Naive B cell (primary cell): Measurements from ENCODE around the gene TIGD7. TPM values are rescaled to one million over a fixed set of nuclear protein-coding genes. Genes with fewer than 3 reads are reported as not detected.

Experiments used
- ATAC-seq, 2 donors: fragments of 150-1000 bp; cut with Tn5 transposase; 2 replicates each; pipeline ENCODE4 v1.10.0; 2021; ENCODE audit warnings: low read depth in 2 of 2, mild to moderate bottlenecking in 2 of 2, moderate library complexity in 2 of 2
- DNase-seq: peaks from one replicate; pipeline ENCODE4 v3.0.0; 2022
- H3K27ac Mint-ChIP-seq, 6 donors: one replicate each; pipeline ENCODE4 v1.8.0; 2020 to 2022; ENCODE audit warnings: mild to moderate bottlenecking in 6 of 6, mixed read lengths in 6 of 6, moderate library complexity in 5 of 6, inconsistent platforms in 2 of 6
- H3K27me3 Mint-ChIP-seq, 3 donors: one replicate each; pipeline ENCODE4 v1.8.0; 2021 to 2022; ENCODE audit warnings: mixed read lengths in 3 of 3, mild to moderate bottlenecking in 1 of 3
- H3K36me3 Mint-ChIP-seq, 2 donors: one replicate each; pipeline ENCODE4 v1.8.0; 2020 to 2022; ENCODE audit warnings: mixed read lengths in 2 of 2, inconsistent platforms in 1 of 2, mild to moderate bottlenecking in 1 of 2
- H3K4me1 Mint-ChIP-seq, 3 donors: one replicate each; pipeline ENCODE4 v1.8.0; 2020 to 2022; ENCODE audit warnings: mixed read lengths in 3 of 3, inconsistent platforms in 1 of 3, mild to moderate bottlenecking in 1 of 3, moderate library complexity in 1 of 3
- H3K4me3 Mint-ChIP-seq, 8 donors: one replicate each; pipeline ENCODE4 v1.8.0; 2020 to 2022; ENCODE audit warnings: mild to moderate bottlenecking in 8 of 8, mixed read lengths in 8 of 8, moderate library complexity in 8 of 8, inconsistent platforms in 2 of 8
- H3K9me3 Mint-ChIP-seq, 7 donors: one replicate each; pipeline ENCODE4 v1.8.0; 2020 to 2022; ENCODE audit warnings: mixed read lengths in 7 of 7, mild to moderate bottlenecking in 5 of 7, inconsistent platforms in 2 of 7, moderate library complexity in 1 of 7
- polyA plus RNA-seq, 6 donors: library from polyadenylated mRNA; unstranded; fragments of 300-500 nt; fragmentation: Illumina TruSeq; gene quantifications; one replicate each; pipeline ENCODE4 v1.2.3, GENCODE V29; 2021; ENCODE audit warnings: low read depth in 6 of 6

The TIGD7 gene
- polyA plus RNA-seq, 6 donors from 2014 or later = 0.52 to 9.7 (median 6.0) TPM

DNA sequence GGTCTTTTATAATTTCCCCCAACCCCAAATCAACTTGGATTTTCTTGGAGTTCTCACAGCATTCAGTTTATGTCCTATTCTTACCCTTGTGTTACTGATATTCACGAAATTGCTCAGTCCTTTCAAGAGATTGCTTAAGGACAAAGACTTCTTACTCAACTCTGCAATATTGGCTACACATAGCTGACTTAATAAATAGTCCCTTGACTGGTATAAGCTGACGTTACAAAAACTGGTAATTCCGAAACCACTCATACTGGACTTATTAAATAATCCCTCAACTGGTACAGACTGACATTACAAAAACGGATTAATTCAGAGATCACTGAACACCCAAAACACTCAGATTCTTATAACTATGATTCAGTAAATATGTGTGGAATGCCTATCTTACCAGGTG, 860 bp downstream of the TIGD7 start:
- ATAC-seq (no peak), DNase-seq (no peak)
- Mint-ChIP-seq H3K9me3 (peaks cover 0 to 19% (median 13%) of the 10 kb centered on the region in 7 donors), H3K27ac (peak overlapping the region; percentile 65 to 94 (median 86)), H3K4me3 (peak overlapping the region; percentile 78 to 93 (median 88)), H3K36me3 (peaks cover 26 to 29% of the 10 kb centered on the region in 2 donors), H3K4me1 (peaks cover 7 to 34% (median 19%) of the 10 kb centered on the region in 3 donors), H3K27me3 (no peaks in the 10 kb centered on the region)

- ATAC-seq = no peak
- Mint-ChIP-seq H3K36me3 (peaks cover 48 to 57% of the 10 kb centered on the region in 2 donors), H3K27ac (peak overlapping the region in 3 of 6 donors; percentile 3 to 70 (median 49)), H3K4me1 (peaks cover 16 to 28% (median 25%) of the 10 kb centered on the region in 3 donors), H3K9me3 (peaks cover 10 to 49% (median 36%) of the 10 kb centered on the region in 7 donors), H3K27me3 (no peaks in the 10 kb centered on the region), H3K4me3 (peak overlapping the region in 1 of 8 donors; percentile 32)
- no peak for DNase-seq
Measured at GRCh38 chr16:3295783-3296182, 9.4 kb downstream of the TIGD7 start.

DNA sequence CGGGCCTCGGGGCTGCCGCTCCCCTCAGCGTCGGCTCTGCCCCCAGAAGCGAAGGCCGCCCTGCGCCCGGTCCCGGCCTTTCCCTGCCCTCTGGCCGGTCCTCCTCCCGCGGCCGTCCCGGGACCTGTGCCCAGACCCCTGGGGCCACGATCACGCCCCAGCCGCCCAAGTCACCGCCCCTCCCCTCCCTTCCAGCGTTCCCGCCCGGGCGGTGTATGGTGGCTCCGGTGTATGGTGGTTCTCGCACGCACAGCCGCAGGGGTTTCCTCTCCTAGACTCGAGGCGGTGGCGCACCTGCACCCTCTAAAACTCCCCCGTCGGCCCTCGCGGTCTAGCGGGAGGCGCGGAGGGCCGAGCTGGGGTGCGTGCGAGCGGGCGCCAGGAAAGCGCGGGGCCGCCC, 10.0 kb downstream of the TIGD7 start:
- Mint-ChIP-seq H3K36me3 (peaks cover 42 to 57% of the 10 kb centered on the region in 2 donors), H3K27me3 (no peaks in the 10 kb centered on the region), H3K4me3 (no peak overlapping the region), H3K9me3 (peaks cover 10 to 55% (median 42%) of the 10 kb centered on the region in 7 donors), H3K27ac (no peak overlapping the region), H3K4me1 (peaks cover 16 to 28% (median 25%) of the 10 kb centered on the region in 3 donors)
- ATAC-seq = no peak
- no peak for DNase-seq

DNA sequence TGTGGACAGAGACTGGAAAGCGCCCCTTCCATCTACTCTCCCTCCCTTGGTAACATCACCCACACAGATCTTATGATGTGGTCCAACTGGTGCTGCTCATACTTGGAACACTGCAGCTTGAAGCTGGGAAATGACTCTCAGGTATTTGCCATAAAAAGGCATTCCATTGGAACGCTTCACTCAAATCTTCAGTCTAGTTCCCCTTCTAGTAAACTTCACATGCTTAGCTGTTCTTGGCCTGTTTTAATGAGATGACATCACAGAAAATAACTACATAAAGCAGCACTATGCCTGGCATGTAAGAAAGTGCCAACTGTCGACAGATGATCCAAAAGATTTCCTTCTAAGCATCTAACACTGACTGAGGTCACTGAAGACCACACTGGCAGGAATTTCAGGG, 12.6 kb downstream of the TIGD7 start:
- DNase-seq (no peak), ATAC-seq (no peak)
- peak overlapping the region in 1 of 6 donors; percentile 49 for H3K27ac Mint-ChIP-seq
- H3K4me1 Mint-ChIP-seq = peaks cover 16 to 28% (median 22%) of the 10 kb centered on the region in 3 donors
- H3K36me3 Mint-ChIP-seq = peaks cover 31 to 57% of the 10 kb centered on the region in 2 donors
- H3K27me3 Mint-ChIP-seq = no peaks in the 10 kb centered on the region
- peaks cover 5 to 63% (median 46%) of the 10 kb centered on the region in 7 donors for H3K9me3 Mint-ChIP-seq
- peak overlapping the region in 1 of 8 donors; percentile 30 for H3K4me3 Mint-ChIP-seq

- Mint-ChIP-seq H3K27me3 (no peaks in the 10 kb centered on the region), H3K4me3 (peak overlapping the region in 2 of 8 donors; percentile 30 to 35), H3K4me1 (peaks cover 14 to 44% (median 23%) of the 10 kb centered on the region in 3 donors), H3K36me3 (peaks cover 30 to 45% of the 10 kb centered on the region in 2 donors), H3K27ac (peak overlapping the region in 1 of 6 donors; percentile 70), H3K9me3 (peaks cover 5 to 55% (median 36%) of the 10 kb centered on the region in 7 donors)
- DNase-seq (no peak), ATAC-seq (no peak)
Measured at GRCh38 chr16:3289998-3290673, 15.1 kb downstream of the TIGD7 start.

DNA sequence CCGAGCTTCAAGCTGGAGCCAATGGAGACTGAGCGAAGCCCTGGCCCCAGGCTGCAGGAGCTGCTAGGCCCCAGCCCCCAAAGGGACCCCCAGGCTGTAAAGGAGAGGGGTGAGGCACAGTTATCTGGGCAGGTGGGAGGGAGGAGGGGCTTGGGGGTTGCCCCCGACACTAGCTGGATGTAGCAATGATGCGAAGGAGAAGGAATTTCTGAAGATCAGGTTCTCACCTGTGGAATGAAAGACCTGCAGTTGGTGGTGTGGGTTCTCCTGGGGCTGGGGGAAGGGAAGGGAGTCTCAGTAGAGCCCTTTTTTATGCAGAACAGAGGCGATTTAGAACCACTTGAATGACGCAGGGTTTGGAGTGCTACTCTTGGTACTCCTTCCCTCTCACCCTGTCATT, 20.1 kb downstream of the TIGD7 start:
- Mint-ChIP-seq H3K27me3 (no peaks in the 10 kb centered on the region), H3K4me1 (peaks cover 29 to 43% (median 32%) of the 10 kb centered on the region in 3 donors), H3K4me3 (peak overlapping the region in 6 of 8 donors; percentile 88 to 98 (median 94)), H3K27ac (peak overlapping the region in 1 of 6 donors; percentile 30), H3K9me3 (peaks cover 0 to 23% (median 10%) of the 10 kb centered on the region in 7 donors), H3K36me3 (peaks cover 10 to 14% of the 10 kb centered on the region in 2 donors)
- DNase-seq (no peak), ATAC-seq (no peak)

- DNase-seq (no peak), ATAC-seq (no peak)
- Mint-ChIP-seq H3K27me3 (no peaks in the 10 kb centered on the region), H3K27ac (peak overlapping the region; percentile 97 to 99 (median 99)), H3K4me3 (peak overlapping the region; percentile 88 to 98 (median 96)), H3K36me3 (peaks cover 4 to 7% of the 10 kb centered on the region in 2 donors), H3K9me3 (peaks cover 0 to 11% (median 0%) of the 10 kb centered on the region in 7 donors), H3K4me1 (peaks cover 29 to 43% (median 32%) of the 10 kb centered on the region in 3 donors)
Measured at GRCh38 chr16:3283543-3284447, 21.4 kb downstream of the TIGD7 start.

DNA sequence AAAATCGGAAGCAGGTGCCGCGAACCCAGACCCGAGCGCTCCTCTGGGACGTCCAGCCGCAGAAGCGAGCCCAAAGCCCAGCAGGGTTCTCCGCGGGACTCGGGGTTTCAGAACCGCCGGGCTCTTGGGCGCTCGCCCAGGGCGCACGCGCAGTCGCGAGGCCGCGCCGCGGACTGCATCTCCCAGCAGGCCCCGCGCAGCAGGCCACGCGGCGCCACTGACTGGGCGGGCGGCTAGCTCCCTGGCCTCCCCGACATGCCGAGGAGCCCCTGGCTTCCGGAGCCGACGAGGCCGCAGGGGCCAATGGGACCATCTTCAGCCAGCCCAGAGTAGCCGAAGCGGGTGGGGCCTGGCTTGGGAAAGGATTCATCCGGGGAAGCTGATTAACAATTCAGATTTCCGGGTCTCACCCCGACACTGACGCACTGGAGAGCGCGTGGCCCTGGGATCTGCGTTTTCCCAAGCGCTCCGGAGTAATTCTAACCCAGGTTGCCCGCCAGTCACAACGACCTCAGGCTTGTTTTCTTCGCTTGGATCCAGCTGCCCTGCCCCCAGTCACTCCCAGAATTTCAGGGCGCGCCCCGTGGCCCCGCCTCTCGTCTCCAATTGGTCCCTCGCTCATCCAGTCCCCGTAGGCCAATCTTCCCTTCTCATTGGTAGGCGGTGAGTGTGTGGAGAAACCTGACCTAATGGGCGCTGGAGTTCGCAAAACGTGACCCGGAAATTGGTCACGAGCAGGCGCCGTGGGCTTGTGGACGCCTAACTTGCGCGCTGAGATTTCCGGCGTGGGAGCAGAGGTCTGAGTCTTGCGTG, 22.3 kb downstream of the TIGD7 start, which contains the start of gene ZNF263:
Gene ZNF263 (plus strand): TSS at position 762 of the 813 bp plus-strand sequence. CDS start 328 bp downstream, outside the sequence.
- Mint-ChIP-seq H3K27ac (peak within 1 kb of the TSS; percentile 97 to 99 (median 99)), H3K36me3 (peaks cover under 1 to 4% of the 10 kb centered on the region in 2 donors), H3K9me3 (peaks cover 0 to 4% (median 0%) of the 10 kb centered on the region in 7 donors), H3K27me3 (no peaks in the 10 kb centered on the region), H3K4me3 (peak within 1 kb of the TSS; percentile 88 to 98 (median 96)), H3K4me1 (peaks cover 29 to 43% (median 32%) of the 10 kb centered on the region in 3 donors)
- DNase-seq = peak; percentile 93
- peak; percentile 84 to 86 for ATAC-seq

DNA sequence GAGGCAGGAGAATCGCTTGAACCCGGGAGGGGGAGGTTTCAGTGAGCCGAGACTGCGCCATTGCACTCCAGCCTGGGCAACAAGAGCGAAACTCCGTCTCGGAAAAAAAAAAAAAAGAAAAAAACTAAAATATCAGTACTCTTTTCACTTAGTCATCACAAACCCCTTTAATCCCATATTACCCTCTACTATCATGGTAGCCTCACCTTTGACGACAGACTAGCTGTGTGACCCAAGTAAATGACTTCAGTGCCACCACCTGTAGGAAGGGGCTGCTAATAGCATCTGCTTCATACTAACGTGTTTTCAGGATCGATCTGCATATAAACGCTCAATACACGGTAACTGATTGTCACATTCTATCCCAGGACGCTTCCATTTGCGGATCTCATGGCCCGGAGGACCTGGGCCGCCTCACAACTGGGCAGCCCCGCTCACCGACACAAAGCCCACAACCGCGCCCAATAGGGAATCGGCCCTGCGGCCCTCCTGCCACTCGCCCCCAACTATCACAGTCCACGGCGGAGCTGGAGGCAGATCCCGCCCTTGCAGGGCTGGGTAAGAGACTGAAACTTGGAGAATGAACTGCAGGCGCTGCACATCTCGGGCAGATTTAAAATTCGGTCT, 23.0 kb downstream of the TIGD7 start:
- peak overlapping the region in 5 of 6 donors; percentile 73 to 99 (median 98) for H3K27ac Mint-ChIP-seq
- peaks cover 29 to 43% (median 32%) of the 10 kb centered on the region in 3 donors for H3K4me1 Mint-ChIP-seq
- peak; percentile 7 to 13 for ATAC-seq
- no peaks in the 10 kb centered on the region for H3K27me3 Mint-ChIP-seq
- DNase-seq = no peak
- peak overlapping the region; percentile 88 to 98 (median 96) for H3K4me3 Mint-ChIP-seq
- peaks cover 0 to 2% (median 0%) of the 10 kb centered on the region in 7 donors for H3K9me3 Mint-ChIP-seq
- H3K36me3 Mint-ChIP-seq = peaks cover 0 to 4% of the 10 kb centered on the region in 2 donors

DNA sequence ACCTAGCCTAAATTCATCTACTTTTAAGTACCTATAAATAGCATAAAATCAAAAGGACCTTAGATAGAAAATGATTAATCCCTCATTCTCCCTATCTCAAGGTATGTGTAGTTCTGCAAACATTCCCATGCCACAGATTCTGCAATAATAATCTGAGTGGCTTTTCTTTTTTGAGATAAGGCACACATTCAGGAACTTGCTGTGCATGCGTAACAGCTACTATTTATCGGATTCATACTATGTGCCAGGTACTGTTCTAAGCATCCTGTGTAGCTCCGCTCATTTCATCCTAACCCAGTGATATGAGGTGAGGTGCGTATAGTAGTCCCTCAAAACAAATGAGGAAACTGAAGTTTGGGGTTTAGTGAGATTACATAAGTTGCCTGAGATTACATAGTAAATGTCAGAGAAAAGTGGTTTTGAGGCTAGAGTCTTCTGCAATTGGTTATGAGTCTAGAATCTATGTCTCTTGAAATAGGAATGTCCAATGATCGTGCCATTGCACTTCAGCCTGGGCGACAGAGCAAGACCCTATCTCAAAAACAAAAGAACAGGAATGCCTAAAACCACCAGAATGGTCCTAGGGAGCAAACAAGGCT, 23.9 kb downstream of the TIGD7 start:
- peak overlapping the region in 1 of 6 donors; percentile 28 for H3K27ac Mint-ChIP-seq
- DNase-seq (no peak), ATAC-seq (no peak)
- peaks cover 29 to 36% (median 32%) of the 10 kb centered on the region in 3 donors for H3K4me1 Mint-ChIP-seq
- H3K9me3 Mint-ChIP-seq = peaks cover 0 to 2% (median 0%) of the 10 kb centered on the region in 7 donors
- no peaks in the 10 kb centered on the region for H3K27me3 Mint-ChIP-seq
- H3K4me3 Mint-ChIP-seq = peak overlapping the region; percentile 42 to 98 (median 90)
- peaks cover 0 to 4% of the 10 kb centered on the region in 2 donors for H3K36me3 Mint-ChIP-seq

DNA sequence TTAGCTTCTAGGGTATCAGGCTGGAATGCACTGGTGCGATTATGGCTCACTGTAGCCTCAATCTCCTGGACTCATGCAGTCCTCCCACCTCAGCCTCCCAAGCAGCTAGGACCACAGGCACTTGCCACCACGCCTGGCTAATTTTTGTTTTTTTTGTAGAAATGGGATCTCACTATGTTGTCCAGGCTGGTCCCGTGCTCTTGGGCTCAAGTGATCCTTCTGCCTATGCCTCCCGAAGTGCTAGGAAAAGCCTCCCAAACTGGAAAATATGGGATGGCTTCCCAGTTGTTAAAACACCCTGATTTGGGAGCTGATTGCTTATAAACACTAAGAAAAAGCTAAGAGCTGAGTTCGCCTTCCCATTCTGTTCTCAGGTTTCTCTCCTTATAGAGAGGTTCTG, 28.6 kb downstream of the TIGD7 start:
- H3K27ac Mint-ChIP-seq = no peak overlapping the region
- H3K4me3 Mint-ChIP-seq = peak overlapping the region in 1 of 8 donors; percentile 24
- ATAC-seq = no peak
- peaks cover 0 to 2% (median 0%) of the 10 kb centered on the region in 7 donors for H3K9me3 Mint-ChIP-seq
- no peaks in the 10 kb centered on the region for H3K36me3 Mint-ChIP-seq
- DNase-seq = no peak
- peaks cover 0 to 3% (median under 1%) of the 10 kb centered on the region in 3 donors for H3K4me1 Mint-ChIP-seq
- H3K27me3 Mint-ChIP-seq = no peaks in the 10 kb centered on the region

DNA sequence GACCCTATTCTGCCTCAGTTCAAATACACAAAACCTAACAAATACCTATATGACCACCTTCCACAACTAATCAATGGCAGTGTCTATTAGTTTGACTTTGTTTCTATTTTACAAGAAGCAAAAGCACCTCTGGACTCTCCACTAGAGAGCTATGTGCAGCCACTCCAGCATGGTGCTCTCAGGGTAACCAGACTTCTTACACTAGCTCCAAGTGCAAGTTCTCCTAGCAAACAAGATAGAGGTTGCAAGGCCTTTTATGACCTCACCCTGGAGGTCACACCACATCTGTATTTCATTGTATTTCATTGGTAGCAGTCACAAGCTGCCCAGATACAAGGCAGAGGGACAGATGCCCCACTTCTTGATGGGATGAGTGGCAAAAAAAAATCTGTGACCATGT, 30.3 kb downstream of the TIGD7 start:
- no peak for ATAC-seq

More for the DNA sequence above, 30.3 kb downstream of the TIGD7 start:
- Mint-ChIP-seq H3K27me3 (no peaks in the 10 kb centered on the region), H3K27ac (peak overlapping the region in 1 of 6 donors; percentile 47), H3K9me3 (peaks cover 0 to 2% (median 0%) of the 10 kb centered on the region in 7 donors), H3K36me3 (no peaks in the 10 kb centered on the region), H3K4me1 (peaks cover 0 to 3% (median 0%) of the 10 kb centered on the region in 3 donors), H3K4me3 (no peak overlapping the region)
- DNase-seq = no peak
